ENCODE data around the gene FAM117A. TPM values are rescaled to one million over a fixed set of nuclear protein-coding genes. Genes with fewer than 3 reads are reported as not detected.
"Not testable (repeated sequence)": the region's sequence is repeated elsewhere in the genome, so short reads cannot be mapped to it uniquely, and the experiment has no call there.

FAM117A gene
- polyA plus RNA-seq, 12 donors = 14.7 to 29.6 (median 19.3) TPM; not detected in 1

GRCh38 chr17:49766918-49767530, 3.1 kb upstream of the FAM117A start:
- no peak for DNase-seq

GRCh38 chr17:49764559-49765180, 739 bp upstream of the FAM117A start:
- DNase-seq = no peak

- no peak for DNase-seq
Measured at GRCh38 chr17:49762151-49762941, 1.6 kb downstream of the FAM117A start.

- no peak for DNase-seq
Measured at GRCh38 chr17:49760932-49761558, 2.9 kb downstream of the FAM117A start.

GRCh38 chr17:49760296-49760695, 3.6 kb downstream of the FAM117A start:
- no peak for DNase-seq

GRCh38 chr17:49759203-49759602, 4.7 kb downstream of the FAM117A start:
- no peak for DNase-seq

GRCh38 chr17:49758464-49759010, 5.4 kb downstream of the FAM117A start:
- not testable (repeated sequence) for DNase-seq

GRCh38 chr17:49757151-49757777, 6.7 kb downstream of the FAM117A start:
- DNase-seq = no peak

- DNase-seq = no peak
Measured at GRCh38 chr17:49756323-49757150, 7.4 kb downstream of the FAM117A start.

- no peak for DNase-seq
Measured at GRCh38 chr17:49755663-49756283, 8.2 kb downstream of the FAM117A start.

- DNase-seq = no peak
Measured at GRCh38 chr17:49753959-49754391, 10.0 kb downstream of the FAM117A start.

- DNase-seq = no peak
Measured at GRCh38 chr17:49752508-49752907, 11.4 kb downstream of the FAM117A start.

GRCh38 chr17:49749730-49750129, 14.2 kb downstream of the FAM117A start:
- no peak for DNase-seq

GRCh38 chr17:49748791-49749190, 15.1 kb downstream of the FAM117A start:
- DNase-seq = no peak

GRCh38 chr17:49748223-49748622, 15.7 kb downstream of the FAM117A start:
- no peak for DNase-seq

- DNase-seq = no peak
Measured at GRCh38 chr17:49747632-49748031, 16.3 kb downstream of the FAM117A start.

- DNase-seq = no peak
Measured at GRCh38 chr17:49746791-49747490, 17.0 kb downstream of the FAM117A start.

GRCh38 chr17:49745175-49746139, 18.5 kb downstream of the FAM117A start:
- DNase-seq = no peak

All from muscle of arm (tissue), 12 donors.